ENCODE data around the gene AGBL3.
"Not testable (repeated sequence)": the region's sequence is repeated elsewhere in the genome, so short reads cannot be mapped to it uniquely, and the experiment has no call there.

AGBL3 gene

GRCh38 chr7:135173916-135174315 lies 187.6 kb downstream of the AGBL3 start:
- H3K79me2 ChIP-seq (ENCODE audit: insufficient read depth, low read length), result peaks cover 17% of the 10 kb centered on the region
- not testable (repeated sequence) for H3K36me3 ChIP-seq (ENCODE audit: insufficient read depth, low read length); H3K27ac ChIP-seq (ENCODE audit: low read length); H3K9me3 ChIP-seq (ENCODE audit: insufficient read depth, low read length, severe bottlenecking); H3K27me3 ChIP-seq (ENCODE audit: insufficient read depth, low read length, poor library complexity); ATAC-seq (ENCODE audit: insufficient read depth, low read depth); H4K20me1 ChIP-seq (ENCODE audit: insufficient read depth, low read length); DNase-seq; H3K4me2 ChIP-seq (ENCODE audit: insufficient read depth, low read length); H2AFZ ChIP-seq (ENCODE audit: low read depth, low read length); H3K9ac ChIP-seq (ENCODE audit: low read depth, low read length); H3K4me3 ChIP-seq (ENCODE audit: low read depth in 1 of 2, low read length in 2 of 2)
- H3K4me1 ChIP-seq (ENCODE audit: insufficient read depth, low read length), result peaks cover 24% of the 10 kb centered on the region

DNA sequence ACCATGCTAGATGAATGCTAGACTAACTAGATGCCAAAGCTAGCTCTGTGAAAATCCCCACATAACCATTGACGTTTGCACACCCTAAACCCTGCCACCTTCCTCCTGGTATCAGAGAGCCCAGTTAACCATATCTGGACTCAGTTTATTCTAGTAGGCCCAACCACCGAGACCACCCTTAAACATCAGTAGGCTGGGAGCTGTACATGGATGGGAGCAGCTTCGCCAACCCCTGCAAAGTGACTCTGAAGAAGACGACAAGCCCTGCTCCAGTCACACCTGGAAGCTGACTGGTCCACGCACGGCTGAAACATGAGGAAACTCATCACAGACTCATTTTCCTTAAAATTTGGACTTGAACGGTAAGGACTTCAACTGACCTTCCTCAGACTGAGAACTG lies 188.6 kb downstream of the AGBL3 start:
- H3K36me3 ChIP-seq (ENCODE audit: insufficient read depth, low read length), result no peaks in the 10 kb centered on the region; the same call in 1 of the 2 replicates
- TF ChIP-seq EZH2 (IDR thresholded peaks at IDR 0.05; ENCODE audit: borderline replicate concordance, low read depth, low read length, severe bottlenecking) (no peak), CTCF (IDR thresholded peaks at IDR 0.05; ENCODE audit: borderline replicate concordance, extremely low read depth, low read length, poor library complexity, severe bottlenecking) (no peak)
- no peak overlapping the region for H3K4me2 ChIP-seq (ENCODE audit: insufficient read depth, low read length)

GRCh38 chr7:135175931-135176330 lies 189.6 kb downstream of the AGBL3 start:
- no peak overlapping the region for H3K9ac ChIP-seq (ENCODE audit: low read depth, low read length)
- no peak overlapping the region for H2AFZ ChIP-seq (ENCODE audit: low read depth, low read length)
- TF ChIP-seq EZH2 (IDR thresholded peaks at IDR 0.05; ENCODE audit: borderline replicate concordance, low read depth, low read length, severe bottlenecking) (no peak), CTCF (IDR thresholded peaks at IDR 0.05; ENCODE audit: borderline replicate concordance, extremely low read depth, low read length, poor library complexity, severe bottlenecking) (no peak)
- H3K36me3 ChIP-seq (ENCODE audit: insufficient read depth, low read length), result no peaks in the 10 kb centered on the region
- no peak for ATAC-seq (ENCODE audit: insufficient read depth, low read depth)
- H3K9me3 ChIP-seq (ENCODE audit: insufficient read depth, low read length, severe bottlenecking), result peaks cover 5% of the 10 kb centered on the region
- no peaks in the 10 kb centered on the region for H4K20me1 ChIP-seq (ENCODE audit: insufficient read depth, low read length)
- H3K4me1 ChIP-seq (ENCODE audit: insufficient read depth, low read length), result peaks cover 11% of the 10 kb centered on the region
- no peak overlapping the region for H3K4me2 ChIP-seq (ENCODE audit: insufficient read depth, low read length)
- no peaks in the 10 kb centered on the region for H3K27me3 ChIP-seq (ENCODE audit: insufficient read depth, low read length, poor library complexity)
- no peak for DNase-seq
- H3K27ac ChIP-seq (ENCODE audit: low read length), result no peak overlapping the region
- no peak overlapping the region for H3K4me3 ChIP-seq (ENCODE audit: low read depth in 1 of 2, low read length in 2 of 2)
- H3K79me2 ChIP-seq (ENCODE audit: insufficient read depth, low read length), result no peaks in the 10 kb centered on the region; the same call in 1 of the 2 replicates

More for the DNA sequence above, 188.6 kb downstream of the AGBL3 start:
- H3K9ac ChIP-seq (ENCODE audit: low read depth, low read length), result no peak overlapping the region
- ATAC-seq (ENCODE audit: insufficient read depth, low read depth) (no peak), DNase-seq (no peak)
- H4K20me1 ChIP-seq (ENCODE audit: insufficient read depth, low read length), result no peaks in the 10 kb centered on the region
- H3K27ac ChIP-seq (ENCODE audit: low read length), result no peak overlapping the region
- no peak overlapping the region for H2AFZ ChIP-seq (ENCODE audit: low read depth, low read length)
- peaks cover under 1% of the 10 kb centered on the region for H3K9me3 ChIP-seq (ENCODE audit: insufficient read depth, low read length, severe bottlenecking)
- no peak overlapping the region for H3K4me3 ChIP-seq (ENCODE audit: low read depth in 1 of 2, low read length in 2 of 2)
- H3K79me2 ChIP-seq (ENCODE audit: insufficient read depth, low read length), result peaks cover 6% of the 10 kb centered on the region
- peaks cover 14% of the 10 kb centered on the region for H3K4me1 ChIP-seq (ENCODE audit: insufficient read depth, low read length)
- H3K27me3 ChIP-seq (ENCODE audit: insufficient read depth, low read length, poor library complexity), result no peaks in the 10 kb centered on the region

- H3K27me3 ChIP-seq (ENCODE audit: insufficient read depth, low read length, poor library complexity), result no peaks in the 10 kb centered on the region
- H3K36me3 ChIP-seq (ENCODE audit: insufficient read depth, low read length), result no peaks in the 10 kb centered on the region
- no peak overlapping the region for H2AFZ ChIP-seq (ENCODE audit: low read depth, low read length)
- H3K79me2 ChIP-seq (ENCODE audit: insufficient read depth, low read length), result no peaks in the 10 kb centered on the region
- H3K4me3 ChIP-seq (ENCODE audit: low read depth in 1 of 2, low read length in 2 of 2), result no peak overlapping the region
- no peak overlapping the region for H3K27ac ChIP-seq (ENCODE audit: low read length)
- no peak for TF ChIP-seq CTCF (IDR thresholded peaks at IDR 0.05; ENCODE audit: borderline replicate concordance, extremely low read depth, low read length, poor library complexity, severe bottlenecking)
- no peak for TF ChIP-seq EZH2 (IDR thresholded peaks at IDR 0.05; ENCODE audit: borderline replicate concordance, low read depth, low read length, severe bottlenecking)
- H3K4me1 ChIP-seq (ENCODE audit: insufficient read depth, low read length), result no peaks in the 10 kb centered on the region
- no peak overlapping the region for H3K4me2 ChIP-seq (ENCODE audit: insufficient read depth, low read length)
- no peaks in the 10 kb centered on the region for H4K20me1 ChIP-seq (ENCODE audit: insufficient read depth, low read length)
- H3K9me3 ChIP-seq (ENCODE audit: insufficient read depth, low read length, severe bottlenecking), result peaks cover 17% of the 10 kb centered on the region
- H3K9ac ChIP-seq (ENCODE audit: low read depth, low read length), result no peak overlapping the region
- DNase-seq (no peak), ATAC-seq (ENCODE audit: insufficient read depth, low read depth) (no peak)
These were observed 190.9 kb downstream of the AGBL3 start for GRCh38 chr7:135177028-135177696.

Data from DND-41 (cell line).